ENCODE results near the gene LSMEM2.
A peak's percentile ranks its signal among the peaks of the same experiment; 100 is the strongest.

The LSMEM2 gene

GRCh38 chr3:50324351-50325112 is 45.6 kb downstream of the LSMEM2 start:
- peak; percentile 37 to 63 for DNase-seq

GRCh38 chr3:50325113-50325480 is 46.2 kb downstream of the LSMEM2 start:
- no peak for DNase-seq

GRCh38 chr3:50325497-50326181 is 46.8 kb downstream of the LSMEM2 start:
- DNase-seq, result no peak

GRCh38 chr3:50326182-50326541 is 47.3 kb downstream of the LSMEM2 start:
- DNase-seq, result no peak

DNA sequence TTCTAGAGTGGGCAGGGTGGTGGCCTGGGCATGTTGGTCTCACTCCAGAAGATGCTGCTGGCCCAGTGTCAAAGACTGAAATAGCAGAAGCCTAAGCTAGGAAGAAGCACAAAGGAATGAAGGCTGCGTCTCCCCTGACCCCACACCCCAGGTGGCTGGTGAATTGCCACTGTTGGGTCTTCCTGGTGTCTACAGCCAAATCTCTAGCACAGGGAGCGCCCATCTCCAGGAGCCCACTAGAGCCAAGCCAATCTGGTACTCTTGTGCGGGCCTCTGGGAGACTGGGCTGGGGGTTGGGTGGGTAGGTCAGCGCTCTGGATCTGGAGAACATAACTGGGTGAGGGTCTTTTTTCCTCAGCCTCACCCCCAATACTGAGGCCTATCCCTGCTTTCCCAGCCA is 48.2 kb downstream of the LSMEM2 start:
- DNase-seq, result no peak

DNA sequence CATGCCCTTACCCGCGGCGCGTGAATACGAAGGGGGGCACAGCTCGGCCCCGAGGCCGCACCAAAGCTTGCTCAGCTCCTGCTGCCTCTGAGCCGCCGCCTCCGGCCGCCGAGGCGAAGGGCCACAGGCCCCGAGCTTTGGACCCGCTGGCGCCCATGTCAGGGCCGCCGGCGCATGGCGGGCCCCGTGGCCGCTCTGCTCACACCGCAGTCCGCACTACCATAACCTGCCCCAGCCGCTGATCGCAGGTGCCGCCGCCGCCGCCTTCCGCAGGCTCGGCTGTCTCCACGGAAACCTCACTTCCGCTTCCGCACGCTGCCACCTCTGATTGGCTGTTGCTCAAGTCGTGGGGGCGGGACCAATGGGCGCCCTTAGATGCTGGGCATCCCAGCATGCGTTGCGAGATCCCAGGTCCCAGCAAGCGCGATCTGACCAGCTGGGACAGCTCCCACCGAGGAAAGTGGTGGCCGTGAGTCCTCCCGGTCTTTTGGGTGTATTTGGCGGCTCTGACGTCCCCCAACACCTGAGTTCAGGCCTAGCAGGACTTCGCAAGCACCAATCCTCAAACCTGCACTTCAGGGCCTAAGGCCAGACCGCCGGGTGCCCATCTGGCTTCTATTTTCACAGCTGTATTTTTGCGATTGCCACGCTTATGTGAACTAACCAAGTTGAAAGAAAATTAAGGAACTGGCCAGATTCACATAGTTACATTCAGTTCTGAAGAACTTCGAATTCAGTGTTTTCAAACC is 49.2 kb downstream of the LSMEM2 start, which contains the start of gene TUSC2:
Gene TUSC2 (minus strand): TSS at position 281 of the 749 bp plus-strand sequence. CDS start 124 bp downstream, at position 157.
- peak; percentile 91 to 93 for DNase-seq

GRCh38 chr3:50330330-50330729 is 51.4 kb downstream of the LSMEM2 start:
- DNase-seq, result no peak

GRCh38 chr3:50331364-50331907 is 52.5 kb downstream of the LSMEM2 start:
- no peak for DNase-seq

DNA sequence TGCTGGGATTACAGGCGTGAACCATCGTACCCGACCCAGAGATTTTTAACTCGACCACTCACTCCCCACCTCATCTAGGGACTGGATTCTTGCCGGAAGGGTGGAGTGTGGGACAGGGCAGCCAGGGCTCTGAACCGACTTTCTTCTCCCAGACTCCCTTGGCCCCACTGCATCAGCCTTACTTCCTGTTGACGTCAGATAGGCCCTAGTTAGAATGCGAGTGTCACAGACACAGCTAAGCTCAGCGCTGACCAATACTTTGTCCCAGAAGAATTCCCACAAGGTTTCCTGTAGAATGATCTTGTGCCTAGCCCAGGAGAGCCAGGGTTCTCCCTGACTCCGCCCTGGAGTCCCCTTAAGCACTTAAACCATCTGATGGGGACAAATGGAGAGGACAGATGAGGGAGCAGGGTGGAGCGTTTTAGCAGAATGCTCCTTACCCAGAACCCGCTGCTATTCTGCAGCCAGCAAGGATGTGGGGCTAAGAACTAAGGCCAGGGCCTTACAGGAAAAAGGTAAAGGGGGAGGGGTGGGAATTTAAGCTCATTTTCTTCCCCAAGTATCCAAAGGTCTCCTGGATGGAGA is 54.9 kb downstream of the LSMEM2 start:
- no peak for DNase-seq

DNA sequence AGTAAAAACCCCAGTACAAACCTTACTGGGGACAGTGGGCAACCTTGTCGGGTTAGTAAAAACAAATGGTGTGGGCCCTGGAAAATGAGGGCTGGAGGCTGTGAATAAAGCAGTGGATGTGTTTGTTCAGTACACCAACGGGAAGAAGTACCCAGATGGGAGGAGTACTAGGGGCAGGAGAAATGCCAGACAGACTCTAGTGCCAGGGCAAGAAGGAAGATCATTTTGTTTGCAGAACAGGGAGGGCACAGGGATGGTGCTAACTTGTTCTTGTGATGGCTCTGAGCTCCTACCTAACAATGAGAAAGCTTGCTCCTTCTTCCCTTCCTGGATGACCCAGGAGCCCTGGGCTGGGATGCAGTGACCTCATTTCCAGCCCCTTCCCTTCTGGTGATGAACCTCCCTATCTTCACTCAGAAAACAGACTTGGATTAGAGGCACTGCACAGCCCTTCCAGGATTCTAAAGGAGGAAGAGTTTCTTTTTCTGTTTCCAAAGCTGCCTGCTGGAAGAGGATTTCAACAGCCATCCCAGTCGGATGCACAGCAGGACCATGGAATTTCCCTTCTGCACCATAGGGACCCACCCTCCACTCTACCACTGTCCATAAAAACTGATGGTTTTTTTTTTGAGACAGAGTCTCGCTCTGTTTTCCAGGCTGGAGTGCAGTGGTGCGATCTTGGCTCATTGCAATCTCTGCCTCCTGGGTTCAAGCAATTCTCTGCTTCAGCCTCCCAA is 55.6 kb downstream of the LSMEM2 start:
- no peak for DNase-seq

DNA sequence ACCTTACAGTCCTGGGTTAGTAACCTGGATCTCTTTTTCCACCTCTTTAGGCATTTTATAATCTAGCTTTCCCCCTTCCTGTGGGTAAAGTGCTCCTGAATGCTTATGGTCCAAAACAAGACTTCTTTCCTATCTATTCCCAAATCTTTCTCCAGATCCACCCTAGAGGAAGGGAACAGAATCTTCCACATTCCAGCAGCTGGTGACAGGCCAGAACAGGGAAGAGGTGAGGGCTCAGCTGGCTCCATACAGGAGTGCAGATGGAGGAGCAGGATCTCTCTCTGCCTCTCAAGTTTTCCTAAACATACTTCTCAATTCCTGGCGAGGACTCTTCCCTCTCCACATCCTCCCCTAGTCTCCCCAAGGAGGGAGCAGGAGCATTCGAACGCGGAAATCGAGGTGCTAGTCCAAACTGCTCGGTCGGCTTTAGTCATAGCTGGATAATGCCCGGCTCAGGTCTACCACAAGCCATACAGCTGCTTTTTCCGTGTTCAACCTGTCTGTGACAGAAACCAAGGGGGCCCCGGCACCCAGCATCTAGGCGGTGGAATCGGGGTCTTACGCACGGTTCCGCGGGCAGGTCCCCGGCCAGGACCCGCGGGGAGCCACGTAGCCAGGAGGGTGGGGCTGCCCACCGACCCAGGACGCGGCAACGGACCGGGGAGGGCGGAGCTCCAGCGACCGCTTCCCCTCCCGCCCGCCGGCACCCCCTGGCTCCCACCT is 57.7 kb downstream of the LSMEM2 start:
- DNase-seq, result peak in 1 of 2 experiments; percentile 51

- DNase-seq, result peak; percentile 93 to 95
Measured at GRCh38 chr3:50337175-50337861, 58.4 kb downstream of the LSMEM2 start.

Measured in stimulated activated CD4-positive, alpha-beta T cell treated with anti-CD3 and anti-CD28 coated beads, Interleukin-4, amount 100 ng/mL, for 4 hours (primary cell).